OCI-LY1 (cell line): ENCODE data around the gene CPA4.

Experiments
- H2AFZ ChIP-seq: fragments of 200-600 bp; sonication (generic), shearing (Covaris generic); 2 replicates; pipeline ENCODE4 v1.6.0; 2014; ENCODE audit warnings: antibody characterized with exemption, mild to moderate bottlenecking, low read length
- H3F3A ChIP-seq: fragments of 200-600 bp; sonication (generic), shearing (Covaris generic); 2 replicates; pipeline ENCODE4 v1.6.0; 2014; ENCODE audit warnings: mild to moderate bottlenecking, antibody characterized with exemption, low read length, moderate library complexity; ENCODE audit not compliant: insufficient read depth
- H3K27ac ChIP-seq: fragments of 200-600 bp; sonication (generic); 2 replicates; pipeline ENCODE4 v1.5.1; 2014; ENCODE audit warnings: low read length, mixed run types, mild to moderate bottlenecking, low read depth; ENCODE audit not compliant: poor library complexity, severe bottlenecking
- H3K27me3 ChIP-seq: fragments of 200-600 bp; sonication (generic); 2 replicates; pipeline ENCODE4 v1.6.0; 2014; ENCODE audit warnings: antibody characterized with exemption, mild to moderate bottlenecking, low read length, moderate library complexity; ENCODE audit not compliant: insufficient read depth
- H3K36me3 ChIP-seq: fragments of 200-600 bp; sonication (generic); 2 replicates; pipeline ENCODE4 v1.6.1; 2014; ENCODE audit warnings: mild to moderate bottlenecking, antibody characterized with exemption, low read length, moderate library complexity, mixed read lengths; ENCODE audit not compliant: insufficient read depth
- H3K4me1 ChIP-seq: fragments of 200-600 bp; sonication (generic); 2 replicates; pipeline ENCODE4 v1.5.1; 2014; ENCODE audit warnings: mild to moderate bottlenecking, low read length, moderate library complexity; ENCODE audit not compliant: insufficient read depth, severe bottlenecking
- H3K4me2 ChIP-seq: fragments of 200-600 bp; sonication (generic), shearing (Covaris generic); 2 replicates; pipeline ENCODE4 v1.6.1; 2014; ENCODE audit warnings: low read length
- H3K4me3 ChIP-seq: fragments of 200-600 bp; sonication (generic); 2 replicates; pipeline ENCODE4 v1.5.1; 2014; ENCODE audit warnings: low read length, low read depth, mild to moderate bottlenecking, mixed read lengths; ENCODE audit not compliant: poor library complexity, severe bottlenecking
- H3K79me2 ChIP-seq: fragments of 200-600 bp; shearing (Covaris generic); 2 replicates; pipeline ENCODE4 v1.6.1; 2016; ENCODE audit warnings: mixed run types, low read length, mixed read lengths; ENCODE audit not compliant: insufficient read depth
- H3K9ac ChIP-seq: fragments of 200-600 bp; sonication (generic), shearing (Covaris generic); 2 replicates; pipeline ENCODE4 v1.6.1; 2014; ENCODE audit warnings: mild to moderate bottlenecking, low read length, mixed read lengths
- H3K9me2 ChIP-seq: fragments of 200-600 bp; sonication (generic), shearing (Covaris generic); 2 replicates; pipeline ENCODE4 v1.6.1; 2014; ENCODE audit warnings: low read depth, mild to moderate bottlenecking, low read length, mixed read lengths
- H3K9me3 ChIP-seq: fragments of 200-600 bp; shearing (Covaris generic); 2 replicates; pipeline ENCODE4 v1.6.1; 2014; ENCODE audit warnings: low read length, mixed read lengths
- H4K20me1 ChIP-seq: fragments of 200-600 bp; sonication (generic), shearing (Covaris generic); 2 replicates; pipeline ENCODE4 v1.6.0; 2016; ENCODE audit warnings: mild to moderate bottlenecking, low read length; ENCODE audit not compliant: insufficient read depth
- EZH2 ChIP-seq: fragments of 200-600 bp; sonication (generic), shearing (Covaris generic); IDR thresholded peaks from 2 replicates; pipeline ENCODE4 v1.8.0; 2017; ENCODE audit warnings: borderline replicate concordance, mixed run types, mild to moderate bottlenecking, antibody characterized with exemption, low read length, moderate library complexity, mixed read lengths
- TF ChIP-seq, protein P1 (sequence below): fragments of 200-600 bp; sonication (generic), shearing (Covaris generic); IDR thresholded peaks from 2 replicates; pipeline ENCODE4 v1.5.1; 2017; ENCODE audit warnings: mild to moderate bottlenecking, antibody characterized with exemption, low read length, moderate library complexity, mixed read lengths

Gene CPA4

DNA sequence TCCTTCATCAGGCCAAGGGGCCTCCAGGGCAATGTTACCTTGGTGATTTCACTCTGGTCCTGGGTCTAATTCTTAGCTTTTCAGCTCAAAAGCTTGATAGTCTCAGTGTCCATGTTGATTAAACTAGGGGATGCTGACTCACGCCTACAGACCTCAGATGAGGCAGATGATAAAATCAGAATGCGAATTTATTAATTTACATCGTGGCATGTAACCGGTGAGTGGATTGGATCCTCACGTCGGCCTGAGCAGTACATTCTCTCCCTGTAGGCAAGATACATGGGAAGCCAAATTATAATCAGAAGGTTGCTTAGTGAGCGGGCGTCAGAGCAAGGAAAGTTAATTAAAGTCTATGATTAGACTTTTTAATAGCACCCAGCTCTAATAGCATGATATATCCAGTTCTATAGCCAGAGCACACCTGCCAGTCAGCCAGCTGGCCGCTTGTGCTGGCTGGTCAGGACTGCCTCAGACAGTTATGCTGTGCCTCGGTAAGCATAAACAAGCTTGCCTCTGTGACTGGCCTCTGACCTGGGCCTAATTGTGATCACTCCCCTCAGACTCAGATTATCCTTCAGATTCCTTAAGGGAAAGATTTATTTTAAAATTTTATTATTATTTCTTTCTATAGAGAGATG lies 31.5 kb downstream of the CPA4 start:
- H3F3A ChIP-seq, result no peaks in the 10 kb centered on the region
- H3K9me2 ChIP-seq, result no peaks in the 10 kb centered on the region
- H3K79me2 ChIP-seq, result no peaks in the 10 kb centered on the region
- TF ChIP-seq, protein P1, sequence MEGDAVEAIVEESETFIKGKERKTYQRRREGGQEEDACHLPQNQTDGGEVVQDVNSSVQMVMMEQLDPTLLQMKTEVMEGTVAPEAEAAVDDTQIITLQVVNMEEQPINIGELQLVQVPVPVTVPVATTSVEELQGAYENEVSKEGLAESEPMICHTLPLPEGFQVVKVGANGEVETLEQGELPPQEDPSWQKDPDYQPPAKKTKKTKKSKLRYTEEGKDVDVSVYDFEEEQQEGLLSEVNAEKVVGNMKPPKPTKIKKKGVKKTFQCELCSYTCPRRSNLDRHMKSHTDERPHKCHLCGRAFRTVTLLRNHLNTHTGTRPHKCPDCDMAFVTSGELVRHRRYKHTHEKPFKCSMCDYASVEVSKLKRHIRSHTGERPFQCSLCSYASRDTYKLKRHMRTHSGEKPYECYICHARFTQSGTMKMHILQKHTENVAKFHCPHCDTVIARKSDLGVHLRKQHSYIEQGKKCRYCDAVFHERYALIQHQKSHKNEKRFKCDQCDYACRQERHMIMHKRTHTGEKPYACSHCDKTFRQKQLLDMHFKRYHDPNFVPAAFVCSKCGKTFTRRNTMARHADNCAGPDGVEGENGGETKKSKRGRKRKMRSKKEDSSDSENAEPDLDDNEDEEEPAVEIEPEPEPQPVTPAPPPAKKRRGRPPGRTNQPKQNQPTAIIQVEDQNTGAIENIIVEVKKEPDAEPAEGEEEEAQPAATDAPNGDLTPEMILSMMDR, result no peak
- no peak for TF ChIP-seq EZH2
- H3K4me3 ChIP-seq, result no peak overlapping the region
- H3K27me3 ChIP-seq, result peaks cover 6% of the 10 kb centered on the region; the same call in 1 of the 2 replicates
- H3K9me3 ChIP-seq, result 0 out of 2 replicates have a peak, but pooled peaks cover 4% of the 10 kb centered on the region
- no peak overlapping the region for H3K4me2 ChIP-seq
- H3K4me1 ChIP-seq, result no peaks in the 10 kb centered on the region
- H2AFZ ChIP-seq, result no peak overlapping the region
- H3K36me3 ChIP-seq, result no peaks in the 10 kb centered on the region
- no peak overlapping the region for H3K27ac ChIP-seq
- H3K9ac ChIP-seq, result no peak overlapping the region
- H4K20me1 ChIP-seq, result no peaks in the 10 kb centered on the region

DNA sequence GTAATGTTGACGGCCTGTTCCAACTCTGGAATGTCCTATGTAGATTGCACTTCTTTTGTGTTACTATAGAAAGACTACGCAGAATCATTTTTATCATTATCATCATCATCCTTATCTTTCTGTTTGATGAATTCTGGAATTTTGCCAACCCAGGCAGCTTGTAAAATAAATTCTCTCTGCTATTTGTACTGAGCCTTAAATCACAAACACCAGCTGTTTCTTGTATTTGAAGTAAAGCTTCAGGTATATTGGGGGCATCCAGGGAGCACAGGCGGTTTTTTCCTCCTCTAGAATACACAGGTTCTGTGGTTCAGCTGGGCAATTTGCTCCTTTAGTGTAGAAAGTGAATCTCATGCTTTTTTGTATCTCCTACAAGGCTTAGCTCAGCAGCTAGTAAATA lies 36.7 kb downstream of the CPA4 start:
- H3K9ac ChIP-seq, result no peak overlapping the region
- no peaks in the 10 kb centered on the region for H4K20me1 ChIP-seq
- no peaks in the 10 kb centered on the region; the same call in 1 of the 2 replicates for H3K36me3 ChIP-seq
- H3K4me2 ChIP-seq, result no peak overlapping the region
- no peaks in the 10 kb centered on the region for H3F3A ChIP-seq
- no peaks in the 10 kb centered on the region for H3K9me3 ChIP-seq
- no peak overlapping the region for H3K4me3 ChIP-seq
- H3K9me2 ChIP-seq, result no peaks in the 10 kb centered on the region
- H3K4me1 ChIP-seq, result no peaks in the 10 kb centered on the region
- H3K79me2 ChIP-seq, result no peaks in the 10 kb centered on the region
- H3K27ac ChIP-seq, result no peak overlapping the region
- H3K27me3 ChIP-seq, result 0 out of 2 replicates have a peak, but pooled peaks cover 9% of the 10 kb centered on the region
- no peak overlapping the region for H2AFZ ChIP-seq
- TF ChIP-seq EZH2, result no peak
- TF ChIP-seq, protein P1, result no peak

DNA sequence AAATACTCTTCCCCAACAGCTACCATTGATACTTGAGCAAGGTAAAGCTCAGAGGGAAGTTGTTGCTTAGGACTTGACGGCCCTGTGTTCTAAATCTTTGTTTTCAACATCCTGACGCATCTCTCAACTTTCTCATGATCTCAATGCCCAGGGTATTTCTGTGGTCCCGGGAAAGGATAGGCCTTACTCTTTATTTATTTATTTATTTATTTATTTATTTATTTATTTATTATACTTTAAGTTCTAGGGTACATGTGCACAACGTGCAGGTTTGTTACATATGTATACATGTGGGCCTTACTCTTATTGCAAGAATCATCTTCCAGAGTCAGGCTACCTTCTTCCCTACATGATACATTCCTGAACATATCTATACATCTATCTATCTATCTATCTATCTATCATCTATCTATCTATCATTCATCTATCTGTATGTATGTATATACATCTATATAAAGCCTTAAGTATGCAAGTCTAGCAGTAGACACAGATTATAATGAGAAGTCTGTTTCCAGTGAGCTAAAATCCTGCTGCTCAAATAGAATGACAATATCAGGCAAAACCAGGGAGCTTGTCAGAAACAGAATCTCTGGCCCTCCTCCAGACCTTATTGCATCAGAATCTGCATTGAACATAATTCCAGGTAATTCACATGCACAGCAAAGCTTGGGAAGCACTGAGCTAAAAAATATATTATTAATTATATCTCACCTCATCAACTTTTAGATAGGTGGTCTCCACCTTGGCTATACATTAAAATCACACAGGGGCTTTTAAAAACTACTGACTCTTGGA lies 39.5 kb downstream of the CPA4 start:
- H3K4me3 ChIP-seq, result no peak overlapping the region
- H3K27ac ChIP-seq, result no peak overlapping the region
- no peak overlapping the region for H2AFZ ChIP-seq
- H3K79me2 ChIP-seq, result no peaks in the 10 kb centered on the region
- H3K4me1 ChIP-seq, result no peaks in the 10 kb centered on the region
- H3F3A ChIP-seq, result no peaks in the 10 kb centered on the region
- TF ChIP-seq, protein P1, result no peak
- no peak for TF ChIP-seq EZH2
- H3K9me2 ChIP-seq, result no peaks in the 10 kb centered on the region
- 0 out of 2 replicates have a peak, but pooled peaks cover 9% of the 10 kb centered on the region for H3K27me3 ChIP-seq
- H3K9me3 ChIP-seq, result no peaks in the 10 kb centered on the region
- no peaks in the 10 kb centered on the region for H4K20me1 ChIP-seq
- H3K36me3 ChIP-seq, result no peaks in the 10 kb centered on the region; the same call in 1 of the 2 replicates
- no peak overlapping the region for H3K4me2 ChIP-seq
- H3K9ac ChIP-seq, result no peak overlapping the region
